ENCODE results near the gene IFITM1.

GRCh38 chr11:363948-364761 is 50.3 kb downstream of the IFITM1 start:
- TF ChIP-seq CTCF (conservative IDR thresholded peaks at IDR 0.05 in 1 of 2, IDR thresholded peaks at IDR 0.05 in 1 of 2; ENCODE audit: extremely low read depth in 1 of 2, insufficient read depth in 1 of 2, low read depth in 1 of 2, low read length in 2 of 2) (peak; percentile 73 to 82), EZH2 (IDR thresholded peaks at IDR 0.05; ENCODE audit: borderline replicate concordance, low read length) (no peak)
